Measurements from ENCODE around the gene ICAM3.

DNA sequence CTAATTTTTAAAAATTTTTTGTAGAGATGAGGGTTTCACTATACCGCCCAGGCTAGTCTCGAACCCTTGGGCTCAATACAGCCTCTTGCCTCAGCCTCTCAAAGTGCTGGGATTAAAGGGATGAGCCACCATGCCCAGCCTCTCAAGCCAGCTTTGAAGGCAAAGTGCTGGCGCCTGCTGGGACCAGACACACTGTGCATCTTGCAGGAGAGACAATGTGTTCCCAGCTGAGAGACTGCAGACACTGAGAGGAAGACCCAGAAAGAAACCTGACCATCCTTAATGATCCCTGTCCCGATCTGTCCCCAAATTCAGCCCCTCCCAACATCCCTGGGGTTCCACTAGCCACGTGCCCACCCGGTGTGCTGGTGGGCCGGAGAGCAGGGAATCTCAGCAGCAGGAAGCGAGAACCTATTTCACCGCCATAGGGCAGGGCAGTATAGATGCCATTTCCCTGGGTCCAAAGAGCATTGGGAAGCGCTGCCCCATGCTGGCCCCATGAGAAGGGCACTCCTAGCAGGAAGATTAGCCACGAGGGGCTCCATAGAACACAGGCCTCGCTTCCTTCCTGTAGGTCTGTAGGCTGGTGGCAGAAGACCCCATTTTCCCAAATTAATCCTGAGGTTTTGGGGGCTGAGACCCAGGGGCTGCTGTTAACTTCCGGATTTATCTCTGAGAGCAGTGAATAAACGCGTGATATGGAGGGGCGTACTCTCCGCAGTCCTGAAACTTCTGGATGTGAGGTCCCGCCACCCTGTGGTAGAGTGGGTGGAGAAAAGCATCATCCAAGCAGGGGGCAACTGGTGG lies 7.1 kb downstream of the ICAM3 start:
- TF ChIP-seq, protein P1, sequence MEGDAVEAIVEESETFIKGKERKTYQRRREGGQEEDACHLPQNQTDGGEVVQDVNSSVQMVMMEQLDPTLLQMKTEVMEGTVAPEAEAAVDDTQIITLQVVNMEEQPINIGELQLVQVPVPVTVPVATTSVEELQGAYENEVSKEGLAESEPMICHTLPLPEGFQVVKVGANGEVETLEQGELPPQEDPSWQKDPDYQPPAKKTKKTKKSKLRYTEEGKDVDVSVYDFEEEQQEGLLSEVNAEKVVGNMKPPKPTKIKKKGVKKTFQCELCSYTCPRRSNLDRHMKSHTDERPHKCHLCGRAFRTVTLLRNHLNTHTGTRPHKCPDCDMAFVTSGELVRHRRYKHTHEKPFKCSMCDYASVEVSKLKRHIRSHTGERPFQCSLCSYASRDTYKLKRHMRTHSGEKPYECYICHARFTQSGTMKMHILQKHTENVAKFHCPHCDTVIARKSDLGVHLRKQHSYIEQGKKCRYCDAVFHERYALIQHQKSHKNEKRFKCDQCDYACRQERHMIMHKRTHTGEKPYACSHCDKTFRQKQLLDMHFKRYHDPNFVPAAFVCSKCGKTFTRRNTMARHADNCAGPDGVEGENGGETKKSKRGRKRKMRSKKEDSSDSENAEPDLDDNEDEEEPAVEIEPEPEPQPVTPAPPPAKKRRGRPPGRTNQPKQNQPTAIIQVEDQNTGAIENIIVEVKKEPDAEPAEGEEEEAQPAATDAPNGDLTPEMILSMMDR (IDR thresholded peaks at IDR 0.05) = no peak
- no peak for TF ChIP-seq POLR2AphosphoS5 (IDR thresholded peaks at IDR 0.05)

All from breast epithelium (tissue), 3 donors.